DMS153 treated with DMSO at 0.1 percent for 48 hours (cell line): ENCODE data around the gene CORO2A.
"Not testable (repeated sequence)": the region's sequence is repeated elsewhere in the genome, so short reads cannot be mapped to it uniquely, and the experiment has no call there.

Experiments used
- DNase-seq: peaks from one replicate; lab custom pipeline; 2025; ENCODE audit not compliant: unreplicated experiment; lab: John Stamatoyannopoulos, UW

Gene CORO2A

GRCh38 chr9:98087420-98088354 lies 104.8 kb downstream of the CORO2A start:
- no peak for DNase-seq

DNA sequence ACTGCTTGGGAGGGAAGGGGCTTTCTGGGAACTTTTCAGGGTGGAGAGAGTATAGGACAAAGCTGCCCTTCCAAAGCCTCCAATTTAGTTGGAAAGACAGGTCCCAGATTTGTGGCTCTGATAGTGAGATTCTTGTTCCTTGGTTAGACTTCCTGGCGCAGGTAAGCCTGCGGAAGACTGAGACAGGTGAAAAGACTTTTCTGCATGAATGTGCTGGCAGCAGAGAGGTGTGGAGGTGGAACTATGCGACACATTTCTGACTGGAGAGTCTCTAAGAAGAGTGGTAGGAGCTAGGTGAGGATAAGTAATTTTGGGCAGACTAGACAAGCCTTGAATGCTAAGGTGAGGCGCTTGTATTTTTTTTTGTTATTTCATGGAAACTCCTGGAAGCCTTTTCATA lies 106.0 kb downstream of the CORO2A start:
- no peak for DNase-seq

- no peak for DNase-seq
These were observed 106.5 kb downstream of the CORO2A start for GRCh38 chr9:98085944-98086343.

DNA sequence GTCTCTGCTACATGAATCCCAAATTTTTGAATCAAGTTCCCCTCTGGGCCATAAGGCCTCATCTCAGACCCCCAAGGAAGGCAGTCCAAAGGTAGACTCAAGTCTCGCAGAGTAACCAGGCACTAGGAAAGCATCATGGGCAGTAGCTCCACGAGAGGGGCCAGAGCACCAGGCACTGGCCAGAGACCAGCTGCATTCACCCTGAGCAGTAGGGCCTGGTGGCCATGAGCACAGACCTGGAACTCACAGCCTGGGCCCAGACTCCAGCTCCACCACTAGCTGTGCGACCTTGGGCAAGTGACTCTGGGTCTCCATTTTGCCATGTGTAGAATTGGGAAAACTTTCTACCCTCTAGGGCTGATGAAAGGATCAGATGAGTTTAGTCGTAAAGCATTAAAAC lies 107.4 kb downstream of the CORO2A start:
- DNase-seq, result no peak

DNA sequence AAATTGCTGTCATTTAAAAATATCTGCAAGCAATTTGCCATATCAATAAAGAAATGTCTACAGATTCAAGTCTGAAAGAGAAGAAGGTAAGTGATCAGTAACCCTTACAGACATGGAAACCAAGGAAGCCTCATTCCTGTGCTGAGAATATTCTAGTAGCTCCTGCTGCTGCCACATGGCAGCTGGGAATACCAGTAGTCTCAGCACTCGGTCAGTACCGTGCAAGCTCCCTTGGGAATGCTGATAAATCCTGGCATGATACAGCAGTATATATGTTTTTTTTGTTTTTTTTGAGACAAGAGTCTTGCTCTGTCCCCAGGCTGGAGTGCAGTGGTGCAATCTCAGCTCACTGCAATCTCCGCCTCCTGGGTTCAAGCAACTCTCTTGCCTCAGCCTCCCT lies 108.0 kb downstream of the CORO2A start:
- DNase-seq, result no peak

GRCh38 chr9:98083566-98084183 lies 108.8 kb downstream of the CORO2A start:
- no peak for DNase-seq

DNA sequence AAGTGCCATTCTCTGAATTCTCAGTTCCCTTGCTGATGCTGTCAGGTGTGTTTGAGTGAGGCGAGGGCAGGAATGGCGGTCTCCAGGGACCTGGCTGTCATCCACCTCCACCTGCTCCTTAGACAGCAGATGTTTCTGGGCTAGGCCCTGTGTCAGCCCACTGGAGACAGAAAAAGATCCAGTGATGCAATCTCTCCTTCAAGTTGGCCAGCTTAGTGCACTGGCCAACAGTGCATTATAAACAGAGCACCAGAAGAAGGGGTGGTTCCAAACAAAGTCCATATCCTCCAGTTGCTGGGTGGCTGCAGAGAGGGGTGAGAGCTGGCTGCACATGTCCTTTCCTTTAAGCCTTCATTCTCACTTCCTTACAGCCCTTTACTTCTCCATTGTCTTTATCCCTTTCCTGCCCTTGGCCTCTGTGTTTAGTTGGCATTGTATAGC lies 109.4 kb downstream of the CORO2A start:
- DNase-seq, result no peak

DNA sequence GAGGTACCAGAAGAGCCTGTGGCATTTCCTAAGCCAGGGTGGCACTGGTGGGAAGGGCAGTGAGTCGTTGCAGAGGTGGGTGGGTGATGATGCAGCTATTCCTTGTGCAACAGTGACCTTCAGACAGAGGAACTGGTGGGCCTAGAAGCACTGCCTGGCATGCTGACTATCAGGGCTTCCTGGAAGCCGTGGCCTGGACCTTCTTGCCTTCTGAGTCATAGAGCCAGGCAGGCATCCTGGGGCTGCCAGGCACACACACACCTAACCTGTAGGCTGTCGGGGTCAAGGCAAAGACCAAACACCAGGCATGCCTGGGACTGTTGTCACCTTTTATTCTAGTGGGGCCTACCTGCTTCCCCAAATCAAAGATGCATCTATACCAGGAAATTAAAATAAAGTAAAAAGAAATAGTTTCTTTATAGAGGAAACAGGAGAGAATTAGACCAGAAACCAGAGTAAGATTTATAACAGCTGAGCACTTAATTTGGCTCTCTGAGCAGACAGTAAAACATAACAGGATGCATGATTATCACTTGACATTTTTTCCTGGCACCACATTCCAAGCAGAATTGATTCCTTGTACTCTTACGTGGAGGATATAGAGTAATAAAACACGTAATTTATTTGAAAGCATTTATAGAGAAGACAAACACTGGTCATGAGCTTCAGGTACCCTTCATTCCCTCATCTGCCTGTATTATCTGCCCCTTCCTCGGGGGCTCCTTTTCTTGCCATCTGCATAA lies 110.8 kb downstream of the CORO2A start:
- no peak for DNase-seq

GRCh38 chr9:98080780-98081179 lies 111.7 kb downstream of the CORO2A start:
- no peak for DNase-seq

DNA sequence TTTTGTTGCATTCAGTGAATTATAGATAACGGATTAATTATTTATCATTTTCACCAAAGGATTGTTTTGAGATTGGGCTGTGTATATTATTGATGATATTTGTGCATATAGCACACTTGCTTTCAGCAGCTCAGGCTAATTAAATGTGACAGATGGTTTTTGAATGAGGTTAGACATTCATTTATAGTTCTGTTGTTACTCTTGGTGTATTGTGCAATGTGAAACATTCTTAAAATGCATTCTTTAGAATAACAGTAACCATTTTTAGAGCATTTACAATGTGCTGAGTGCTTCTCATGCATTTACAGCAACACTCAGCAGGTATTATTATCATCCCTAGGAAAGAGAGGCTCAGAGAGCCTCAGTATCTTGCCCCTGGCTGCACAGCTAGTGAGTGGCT lies 112.1 kb downstream of the CORO2A start:
- DNase-seq, result no peak

DNA sequence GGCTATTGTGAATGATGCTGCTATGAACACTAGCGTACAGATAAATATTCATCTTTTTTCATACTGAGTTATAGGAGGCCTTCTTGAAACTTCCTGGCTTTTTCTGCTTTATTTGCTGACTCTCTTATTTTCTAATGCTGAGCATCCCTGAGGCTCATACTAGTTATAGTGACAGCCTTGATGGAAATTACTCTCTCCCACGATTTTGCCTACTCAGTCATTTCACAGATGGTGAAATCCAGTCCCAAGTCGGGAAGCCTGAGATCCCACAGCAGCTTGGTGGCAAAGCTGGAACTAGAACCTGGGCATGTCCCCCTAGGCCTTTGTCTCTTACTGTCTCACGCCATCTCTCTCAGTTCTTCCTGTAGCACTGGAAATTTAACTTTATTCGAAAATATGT lies 113.5 kb downstream of the CORO2A start:
- no peak for DNase-seq

GRCh38 chr9:98076514-98076890 lies 115.9 kb downstream of the CORO2A start:
- not testable (repeated sequence) for DNase-seq

DNA sequence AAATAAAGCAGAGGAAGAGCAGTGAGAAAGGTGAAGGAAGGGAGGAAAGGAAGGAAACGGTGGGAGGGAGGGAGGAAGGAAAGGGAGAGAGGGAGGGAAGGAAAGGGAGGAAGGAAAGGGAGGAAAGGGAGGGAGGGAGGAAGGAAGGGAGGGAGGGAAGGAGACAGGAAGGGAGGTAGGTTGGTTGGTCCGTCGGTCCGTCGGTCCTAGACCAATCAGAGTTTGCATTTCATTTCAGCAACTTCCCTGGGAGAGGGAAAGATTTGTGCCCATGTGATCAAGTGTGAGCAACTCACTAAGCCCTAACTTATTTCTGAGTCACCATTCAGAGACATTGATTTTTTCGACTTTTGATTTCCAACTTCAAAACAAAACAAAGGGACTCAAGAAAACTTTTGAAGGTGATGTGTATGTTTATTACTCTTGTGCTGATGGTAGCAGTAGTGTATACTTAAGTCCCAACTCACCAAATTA lies 117.1 kb downstream of the CORO2A start:
- DNase-seq, result no peak

GRCh38 chr9:98074115-98074990 lies 118.1 kb downstream of the CORO2A start:
- DNase-seq, result peak; percentile 37

DNA sequence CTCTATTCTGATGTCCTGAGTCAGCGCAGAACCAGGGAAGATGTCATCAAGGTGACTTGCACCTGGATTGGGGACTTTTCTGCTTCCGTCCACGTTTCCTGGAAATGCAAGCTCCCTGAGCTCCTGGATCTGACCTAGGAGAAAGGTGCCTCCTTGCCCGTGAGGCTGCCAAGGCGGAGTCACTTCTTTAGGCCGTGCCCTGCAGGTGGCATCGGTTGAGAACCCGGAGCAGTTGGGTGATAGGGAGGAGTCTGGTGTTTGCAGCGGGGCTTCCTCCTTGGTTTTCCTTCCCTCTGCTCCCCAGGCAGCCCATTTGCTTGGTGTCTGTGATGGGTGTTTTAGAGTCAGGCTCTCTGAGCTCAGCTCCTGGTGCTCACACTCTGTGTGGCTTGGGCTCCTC lies 120.7 kb downstream of the CORO2A start:
- no peak for DNase-seq
